HCT116 (cell line): ENCODE measurements around the gene ESAM.

Source experiments
- EGR1 ChIP-seq: IDR thresholded peaks from 2 replicates; pipeline ENCODE4 v1.6.1; 2012; ENCODE audit warnings: low read depth
- EZH2 ChIP-seq: fragments of 200-600 bp; sonication (generic); IDR thresholded peaks from 2 replicates; pipeline ENCODE4 v1.6.1; 2017; ENCODE audit warnings: antibody characterized with exemption, mixed run types
- EZH2phosphoT487 ChIP-seq: fragments of 200-600 bp; IDR thresholded peaks from 2 replicates; pipeline ENCODE4 v1.6.1; 2018; ENCODE audit warnings: antibody characterized with exemption, borderline replicate concordance
- POLR2A ChIP-seq: IDR thresholded peaks from 2 replicates; pipeline ENCODE4 v1.7.0; 2011; ENCODE audit warnings: borderline replicate concordance; ENCODE audit not compliant: insufficient read depth, insufficient read length; ENCODE audit errors: extremely low read depth
- SIN3A ChIP-seq: IDR thresholded peaks from 2 replicates; pipeline ENCODE4 v1.6.1; 2012; ENCODE audit warnings: low read depth
- SP1 ChIP-seq: IDR thresholded peaks from 2 replicates; pipeline ENCODE4 v1.6.1; 2012; ENCODE audit warnings: low read depth
- SRF ChIP-seq: IDR thresholded peaks from 2 replicates; pipeline ENCODE4 v1.6.1; 2012; ENCODE audit warnings: low read depth
- TCF7L2 ChIP-seq: IDR thresholded peaks from 2 replicates; pipeline ENCODE4 v1.7.0; 2011; ENCODE audit warnings: borderline replicate concordance, inconsistent platforms; ENCODE audit not compliant: insufficient read depth, insufficient read length; ENCODE audit errors: extremely low read depth
- YY1 ChIP-seq: IDR thresholded peaks from 2 replicates; pipeline ENCODE4 v1.6.1; 2011; ENCODE audit warnings: low read length, low read depth, moderate library complexity, mild to moderate bottlenecking; ENCODE audit not compliant: insufficient replicate concordance; ENCODE audit errors: extremely low read depth
- TF ChIP-seq, protein P1 (sequence below), 3 experiments: fragments of 200-600 bp in 1 of 3; sonication (generic) in 1 of 3; IDR thresholded peaks in 2 of 3; conservative IDR thresholded peaks in 1 of 3; 2 replicates each; pipeline ENCODE4 v1.5.1; 2012 to 2017; ENCODE audit warnings: low read depth in 2 of 3, low read length in 2 of 3, antibody characterized with exemption in 1 of 3, borderline replicate concordance in 1 of 3, control low read depth in 1 of 3, mild to moderate bottlenecking in 1 of 3, mixed read lengths in 1 of 3, mixed run types in 1 of 3, moderate library complexity in 1 of 3; ENCODE audit not compliant: insufficient read depth in 1 of 3
- TF ChIP-seq, protein P2 (sequence below): IDR thresholded peaks from 2 replicates; pipeline ENCODE4 v1.6.1; 2012; ENCODE audit warnings: low read depth

DNA sequence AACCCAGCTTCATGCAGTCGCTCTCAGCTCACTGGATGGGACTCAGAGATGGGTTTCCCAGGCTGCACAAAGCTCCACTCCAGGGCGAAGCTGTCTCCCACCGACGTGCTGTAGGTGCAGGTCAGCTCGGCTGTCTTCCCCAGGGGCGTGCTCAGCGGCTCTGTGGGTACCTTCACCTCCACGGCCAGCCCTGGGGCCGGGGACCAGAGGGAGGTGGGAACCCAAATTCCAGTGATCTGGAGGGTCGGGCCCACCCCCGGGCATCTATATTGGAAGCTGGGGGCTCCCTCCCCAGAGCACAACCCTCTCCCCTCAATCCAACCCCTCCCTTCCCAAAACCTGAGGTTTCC, 10.7 kb downstream of the ESAM start:
- TF ChIP-seq POLR2A (no peak), TCF7L2 (no peak), EZH2phosphoT487 (no peak), SRF (no peak), EGR1 (no peak), EZH2 (no peak), SP1 (no peak), YY1 (no peak), SIN3A (no peak)
- TF ChIP-seq, protein P1, sequence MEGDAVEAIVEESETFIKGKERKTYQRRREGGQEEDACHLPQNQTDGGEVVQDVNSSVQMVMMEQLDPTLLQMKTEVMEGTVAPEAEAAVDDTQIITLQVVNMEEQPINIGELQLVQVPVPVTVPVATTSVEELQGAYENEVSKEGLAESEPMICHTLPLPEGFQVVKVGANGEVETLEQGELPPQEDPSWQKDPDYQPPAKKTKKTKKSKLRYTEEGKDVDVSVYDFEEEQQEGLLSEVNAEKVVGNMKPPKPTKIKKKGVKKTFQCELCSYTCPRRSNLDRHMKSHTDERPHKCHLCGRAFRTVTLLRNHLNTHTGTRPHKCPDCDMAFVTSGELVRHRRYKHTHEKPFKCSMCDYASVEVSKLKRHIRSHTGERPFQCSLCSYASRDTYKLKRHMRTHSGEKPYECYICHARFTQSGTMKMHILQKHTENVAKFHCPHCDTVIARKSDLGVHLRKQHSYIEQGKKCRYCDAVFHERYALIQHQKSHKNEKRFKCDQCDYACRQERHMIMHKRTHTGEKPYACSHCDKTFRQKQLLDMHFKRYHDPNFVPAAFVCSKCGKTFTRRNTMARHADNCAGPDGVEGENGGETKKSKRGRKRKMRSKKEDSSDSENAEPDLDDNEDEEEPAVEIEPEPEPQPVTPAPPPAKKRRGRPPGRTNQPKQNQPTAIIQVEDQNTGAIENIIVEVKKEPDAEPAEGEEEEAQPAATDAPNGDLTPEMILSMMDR (IDR thresholded peaks at IDR 0.05 in 2 of 3, conservative IDR thresholded peaks at IDR 0.05 in 1 of 3; ENCODE audit: borderline replicate concordance in 1 of 3, insufficient read depth in 1 of 3, low read depth in 2 of 3, low read length in 2 of 3): no peak
- TF ChIP-seq, protein P2, sequence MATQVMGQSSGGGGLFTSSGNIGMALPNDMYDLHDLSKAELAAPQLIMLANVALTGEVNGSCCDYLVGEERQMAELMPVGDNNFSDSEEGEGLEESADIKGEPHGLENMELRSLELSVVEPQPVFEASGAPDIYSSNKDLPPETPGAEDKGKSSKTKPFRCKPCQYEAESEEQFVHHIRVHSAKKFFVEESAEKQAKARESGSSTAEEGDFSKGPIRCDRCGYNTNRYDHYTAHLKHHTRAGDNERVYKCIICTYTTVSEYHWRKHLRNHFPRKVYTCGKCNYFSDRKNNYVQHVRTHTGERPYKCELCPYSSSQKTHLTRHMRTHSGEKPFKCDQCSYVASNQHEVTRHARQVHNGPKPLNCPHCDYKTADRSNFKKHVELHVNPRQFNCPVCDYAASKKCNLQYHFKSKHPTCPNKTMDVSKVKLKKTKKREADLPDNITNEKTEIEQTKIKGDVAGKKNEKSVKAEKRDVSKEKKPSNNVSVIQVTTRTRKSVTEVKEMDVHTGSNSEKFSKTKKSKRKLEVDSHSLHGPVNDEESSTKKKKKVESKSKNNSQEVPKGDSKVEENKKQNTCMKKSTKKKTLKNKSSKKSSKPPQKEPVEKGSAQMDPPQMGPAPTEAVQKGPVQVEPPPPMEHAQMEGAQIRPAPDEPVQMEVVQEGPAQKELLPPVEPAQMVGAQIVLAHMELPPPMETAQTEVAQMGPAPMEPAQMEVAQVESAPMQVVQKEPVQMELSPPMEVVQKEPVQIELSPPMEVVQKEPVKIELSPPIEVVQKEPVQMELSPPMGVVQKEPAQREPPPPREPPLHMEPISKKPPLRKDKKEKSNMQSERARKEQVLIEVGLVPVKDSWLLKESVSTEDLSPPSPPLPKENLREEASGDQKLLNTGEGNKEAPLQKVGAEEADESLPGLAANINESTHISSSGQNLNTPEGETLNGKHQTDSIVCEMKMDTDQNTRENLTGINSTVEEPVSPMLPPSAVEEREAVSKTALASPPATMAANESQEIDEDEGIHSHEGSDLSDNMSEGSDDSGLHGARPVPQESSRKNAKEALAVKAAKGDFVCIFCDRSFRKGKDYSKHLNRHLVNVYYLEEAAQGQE: no peak
